Mesothelial cell of epicardium (in vitro differentiated cells): ENCODE data around the gene MDGA2. TPM values are rescaled to one million over a fixed set of nuclear protein-coding genes. Genes with fewer than 3 reads are reported as not detected.
"Not testable (repeated sequence)": the region's sequence is repeated elsewhere in the genome, so short reads cannot be mapped to it uniquely, and the experiment has no call there.

Experiments
- DNase-seq, 2 experiments: peaks; one replicate each; pipeline ENCODE4 v3.0.0; 2021; ENCODE audit warnings: low spot score in 2 of 2; ENCODE audit not compliant: unreplicated experiment in 2 of 2
- H3K27ac Mint-ChIP-seq: 2 replicates; pipeline ENCODE4 v1.8.0; 2021; ENCODE audit warnings: mixed read lengths
- H3K27me3 Mint-ChIP-seq: 2 replicates; pipeline ENCODE4 v1.8.0; 2021; ENCODE audit warnings: low read depth, mixed read lengths
- H3K36me3 Mint-ChIP-seq: 2 replicates; pipeline ENCODE4 v1.8.0; 2021; ENCODE audit warnings: mixed read lengths
- H3K4me1 Mint-ChIP-seq: 2 replicates; pipeline ENCODE4 v1.8.0; 2021; ENCODE audit warnings: mixed read lengths
- H3K4me3 Mint-ChIP-seq: 2 replicates; pipeline ENCODE4 v1.8.0; 2021; ENCODE audit warnings: mild to moderate bottlenecking, moderate library complexity, mixed read lengths
- H3K9me3 Mint-ChIP-seq: 2 replicates; pipeline ENCODE4 v1.8.0; 2021; ENCODE audit warnings: mixed read lengths
- CTCF ChIP-seq: fragments of 200-600 bp; sonication (generic); IDR thresholded peaks from one replicate; pipeline ENCODE4 v1.5.0; 2021; ENCODE audit warnings: antibody characterized with exemption; ENCODE audit not compliant: unreplicated experiment
- total RNA-seq: library from RNA; stranded (reverse); gene quantifications from 3 replicates; pipeline ENCODE4 v1.2.1, GENCODE V29; 2021

MDGA2 gene
- total RNA-seq, 1 donor from 2014 or later: 0.27 TPM

- H3K36me3 Mint-ChIP-seq: no peaks in the 10 kb centered on the region
- H3K27me3 Mint-ChIP-seq: peaks cover 53% of the 10 kb centered on the region
- no peak for DNase-seq
- no peak overlapping the region for H3K27ac Mint-ChIP-seq
- no peaks in the 10 kb centered on the region for H3K4me1 Mint-ChIP-seq
- no peak for TF ChIP-seq CTCF
- no peak overlapping the region for H3K4me3 Mint-ChIP-seq
- H3K9me3 Mint-ChIP-seq: no peaks in the 10 kb centered on the region
Observed at GRCh38 chr14:47658041-47658440, 17.4 kb downstream of the MDGA2 start.

GRCh38 chr14:47657143-47657542 lies 18.3 kb downstream of the MDGA2 start:
- no peak for TF ChIP-seq CTCF
- no peaks in the 10 kb centered on the region for H3K4me1 Mint-ChIP-seq
- peaks cover 45% of the 10 kb centered on the region for H3K27me3 Mint-ChIP-seq
- no peak for DNase-seq
- no peaks in the 10 kb centered on the region for H3K9me3 Mint-ChIP-seq
- no peak overlapping the region for H3K27ac Mint-ChIP-seq
- no peaks in the 10 kb centered on the region for H3K36me3 Mint-ChIP-seq
- H3K4me3 Mint-ChIP-seq: no peak overlapping the region

- Mint-ChIP-seq H3K4me3 (no peak overlapping the region), H3K36me3 (no peaks in the 10 kb centered on the region), H3K4me1 (no peaks in the 10 kb centered on the region), H3K9me3 (no peaks in the 10 kb centered on the region), H3K27me3 (peaks cover 11% of the 10 kb centered on the region), H3K27ac (no peak overlapping the region)
- no peak for TF ChIP-seq CTCF
- no peak for DNase-seq
Observed at GRCh38 chr14:47651337-47651736, 24.1 kb downstream of the MDGA2 start.

GRCh38 chr14:47637753-47638152 lies 37.7 kb downstream of the MDGA2 start:
- Mint-ChIP-seq H3K4me3 (no peak overlapping the region), H3K9me3 (no peaks in the 10 kb centered on the region), H3K36me3 (no peaks in the 10 kb centered on the region), H3K27me3 (peaks cover 17% of the 10 kb centered on the region), H3K4me1 (no peaks in the 10 kb centered on the region), H3K27ac (no peak overlapping the region)
- DNase-seq: no peak
- no peak for TF ChIP-seq CTCF

GRCh38 chr14:47626151-47627035 lies 49.0 kb downstream of the MDGA2 start:
- H3K4me3 Mint-ChIP-seq: no peak overlapping the region
- H3K27me3 Mint-ChIP-seq: peaks cover 5% of the 10 kb centered on the region
- H3K9me3 Mint-ChIP-seq: peaks cover 4% of the 10 kb centered on the region
- no peak for TF ChIP-seq CTCF
- no peaks in the 10 kb centered on the region for H3K36me3 Mint-ChIP-seq
- no peak for DNase-seq
- H3K27ac Mint-ChIP-seq: no peak overlapping the region
- no peaks in the 10 kb centered on the region for H3K4me1 Mint-ChIP-seq

GRCh38 chr14:47624126-47624525 lies 51.3 kb downstream of the MDGA2 start:
- DNase-seq, H3K36me3 Mint-ChIP-seq, H3K9me3 Mint-ChIP-seq, H3K4me1 Mint-ChIP-seq, H3K27me3 Mint-ChIP-seq, H3K27ac Mint-ChIP-seq, H3K4me3 Mint-ChIP-seq: not testable (repeated sequence)
